H1 (cell line): ENCODE data around the gene SIRT7. TPM values are rescaled to one million over a fixed set of nuclear protein-coding genes. Genes with fewer than 3 reads are reported as not detected.

Experiments used
- CTCF ChIA-PET: fragments of 300-600 bp; sonication (Branson Sonifier 250); formaldehyde crosslinking; loops from one replicate; lab custom pipeline; 2021; ENCODE audit not compliant: partially characterized antibody; lab: Charles Lee
- POLR2A ChIA-PET: fragments of 300-600 bp; sonication (Branson Sonifier 250); formaldehyde crosslinking; loops from one replicate; lab custom pipeline; 2021; ENCODE audit warnings: inconsistent platforms; ENCODE audit not compliant: partially characterized antibody; lab: Charles Lee
- DNase-seq, 2 experiments: peaks; one replicate each; pipeline versions ENCODE4 v3.0.0 to v3.0.0-alpha.2; 2010 to 2022; ENCODE audit warnings: low spot score in 2 of 2, low read depth in 1 of 2, mixed read lengths in 1 of 2
- FAIRE-seq: peaks from 2 replicates; lab custom pipeline; 2011; peaks lifted over from hg19 to GRCh38; lab: Jason Lieb, UNC
- H2AFZ ChIP-seq: 2 replicates; pipeline ENCODE4 v1.8.1; 2012; ENCODE audit warnings: low read length, inconsistent platforms
- H2AK5ac ChIP-seq: 2 replicates; pipeline ENCODE4 v1.6.1; 2013; ENCODE audit warnings: low read depth, low read length
- H2BK120ac ChIP-seq: replicated peaks from 2 replicates; pipeline ENCODE3; 2013; ENCODE audit warnings: low read depth, low read length, inconsistent platforms
- H2BK12ac ChIP-seq: 2 replicates; pipeline ENCODE4 v1.6.1; 2013; ENCODE audit warnings: low read depth, low read length
- H2BK15ac ChIP-seq: 2 replicates; pipeline ENCODE4 v1.6.1; 2013; ENCODE audit warnings: low read length
- H2BK20ac ChIP-seq: 2 replicates; pipeline ENCODE4 v1.6.1; 2013; ENCODE audit warnings: low read length
- H2BK5ac ChIP-seq: 2 replicates; pipeline ENCODE4 v1.6.1; 2013; ENCODE audit warnings: low read depth, low read length
- H3K14ac ChIP-seq: 2 replicates; pipeline ENCODE4 v1.6.1; 2013; ENCODE audit warnings: inconsistent platforms; ENCODE audit not compliant: insufficient read length
- H3K18ac ChIP-seq: 2 replicates; pipeline ENCODE4 v1.6.1; 2013; ENCODE audit warnings: low read length; ENCODE audit errors: extremely low read depth
- H3K23ac ChIP-seq: 2 replicates; pipeline ENCODE4 v1.6.1; 2013; ENCODE audit warnings: inconsistent platforms; ENCODE audit not compliant: insufficient read length
- H3K23me2 ChIP-seq: 2 replicates; pipeline ENCODE4 v1.6.1; 2013; ENCODE audit warnings: low read depth, low read length
- H3K27ac ChIP-seq: 2 replicates; pipeline ENCODE4 v1.6.1; 2011; ENCODE audit warnings: low read depth, low read length, inconsistent platforms
- H3K27me3 ChIP-seq, 4 experiments: replicated peaks in 1 of 4; 1 replicate in 1 of 4; 2 replicates in 3 of 4; pipeline versions ENCODE4 v1.6.1 to v1.8.1; 2011 to 2013; ENCODE audit warnings: low read length in 3 of 4, mild to moderate bottlenecking in 3 of 4, inconsistent platforms in 2 of 4, mixed read lengths in 2 of 4, moderate library complexity in 1 of 4; ENCODE audit not compliant: control insufficient read depth in 3 of 4, insufficient read depth in 3 of 4; ENCODE audit errors: extremely low read depth in 1 of 4
- H3K36me3 ChIP-seq, 4 experiments: 2 replicates each; pipeline versions ENCODE4 v1.6.1 to v1.8.1; 2011 to 2013; ENCODE audit warnings: mild to moderate bottlenecking in 4 of 4, low read length in 3 of 4, moderate library complexity in 2 of 4, control low read depth in 1 of 4, inconsistent platforms in 1 of 4; ENCODE audit not compliant: insufficient read depth in 4 of 4, control insufficient read depth in 2 of 4
- H3K4ac ChIP-seq: replicated peaks from 2 replicates; pipeline ENCODE3; 2013; ENCODE audit warnings: low read length, low read depth, mixed read lengths, inconsistent platforms; ENCODE audit not compliant: insufficient read length
- H3K4me1 ChIP-seq, 4 experiments: replicated peaks in 1 of 4; 1 replicate in 1 of 4; 2 replicates in 3 of 4; pipeline versions ENCODE4 v1.6.1 to v1.8.1; 2011 to 2013; ENCODE audit warnings: low read length in 3 of 4, inconsistent platforms in 2 of 4, mixed read lengths in 1 of 4; ENCODE audit not compliant: insufficient read depth in 4 of 4, control insufficient read depth in 3 of 4
- H3K4me2 ChIP-seq, 2 experiments: 2 replicates each; pipeline versions ENCODE4 v1.6.1 to v1.8.1; 2011 to 2013; ENCODE audit warnings: low read depth in 2 of 2, low read length in 2 of 2, control low read depth in 1 of 2, inconsistent platforms in 1 of 2, mild to moderate bottlenecking in 1 of 2; ENCODE audit not compliant: insufficient read depth in 1 of 2
- H3K4me3 ChIP-seq, 4 experiments: fragments of 200-600, 300-600 bp in 1 of 4; sonication (generic), shearing (Covaris generic), sonication (Bioruptor Twin) in 1 of 4; 2 replicates each; pipeline versions ENCODE4 v1.5.1 to v1.8.1; 2011 to 2016; ENCODE audit warnings: low read length in 4 of 4, low read depth in 3 of 4, control low read depth in 2 of 4, inconsistent platforms in 2 of 4, mild to moderate bottlenecking in 2 of 4, mixed read lengths in 1 of 4, moderate library complexity in 1 of 4; ENCODE audit not compliant: insufficient read depth in 2 of 4; ENCODE audit errors: extremely low read depth in 1 of 4
- H3K56ac ChIP-seq: replicated peaks from 2 replicates; pipeline ENCODE3; 2013; ENCODE audit warnings: low read depth, mild to moderate bottlenecking, mixed read lengths, low read length, inconsistent platforms; ENCODE audit not compliant: insufficient read length
- H3K79me1 ChIP-seq: 2 replicates; pipeline ENCODE4 v1.6.1; 2013; ENCODE audit warnings: low read depth, low read length, control low read depth
- H3K79me2 ChIP-seq, 2 experiments: 2 replicates each; pipeline versions ENCODE4 v1.6.1 to v1.8.1; 2012 to 2013; ENCODE audit warnings: low read length in 2 of 2, mild to moderate bottlenecking in 2 of 2, inconsistent platforms in 1 of 2; ENCODE audit not compliant: insufficient read depth in 2 of 2, control insufficient read depth in 1 of 2
- H3K9ac ChIP-seq, 4 experiments: replicated peaks in 1 of 4; 1 replicate in 1 of 4; 2 replicates in 3 of 4; pipeline versions ENCODE4 v1.6.1 to v1.8.1; 2011 to 2013; ENCODE audit warnings: low read depth in 3 of 4, low read length in 3 of 4, control low read depth in 2 of 4, mild to moderate bottlenecking in 2 of 4, moderate library complexity in 2 of 4, inconsistent platforms in 1 of 4; ENCODE audit errors: extremely low read depth in 1 of 4
- H3K9me3 ChIP-seq, 2 experiments: 2 replicates each; pipeline versions ENCODE4 v1.6.1 to v1.8.1; 2012 to 2013; ENCODE audit warnings: mild to moderate bottlenecking in 2 of 2, moderate library complexity in 2 of 2, control low read depth in 1 of 2, inconsistent platforms in 1 of 2, low read depth in 1 of 2, low read length in 1 of 2, mixed read lengths in 1 of 2; ENCODE audit not compliant: insufficient read depth in 2 of 2
- H4K20me1 ChIP-seq, 2 experiments: replicated peaks in 1 of 2; 2 replicates each; pipeline versions ENCODE3 to v1.8.1; 2011 to 2013; ENCODE audit warnings: inconsistent platforms in 2 of 2, low read length in 2 of 2, mild to moderate bottlenecking in 1 of 2; ENCODE audit not compliant: insufficient read depth in 2 of 2, control insufficient read depth in 1 of 2
- H4K5ac ChIP-seq: 2 replicates; pipeline ENCODE4 v1.6.1; 2013; ENCODE audit warnings: low read length, low read depth, mixed read lengths, inconsistent platforms; ENCODE audit not compliant: insufficient read length
- H4K8ac ChIP-seq: 2 replicates; pipeline ENCODE4 v1.8.0; 2013; ENCODE audit warnings: mild to moderate bottlenecking, moderate library complexity, low read length, inconsistent platforms; ENCODE audit not compliant: insufficient read depth; ENCODE audit errors: extremely low read depth
- H4K91ac ChIP-seq: replicated peaks from 2 replicates; pipeline ENCODE3; 2013; ENCODE audit warnings: low read length, mixed read lengths, inconsistent platforms; ENCODE audit not compliant: insufficient read length
- KDM5A ChIP-seq: fragments of 200-600 bp; IDR thresholded peaks from 2 replicates; pipeline ENCODE4 v1.7.1; 2012; ENCODE audit warnings: mild to moderate bottlenecking, low read length, inconsistent platforms, mixed read lengths
- MAX ChIP-seq: IDR thresholded peaks from 2 replicates; pipeline ENCODE4 v1.6.1; 2012; ENCODE audit warnings: inconsistent platforms
- PHF8 ChIP-seq: fragments of 200-600 bp; sonication (generic); conservative IDR thresholded peaks from 2 replicates; pipeline ENCODE4 v1.7.1; 2012; ENCODE audit warnings: low read depth, mild to moderate bottlenecking, inconsistent platforms, low read length, moderate library complexity
- POLR2A ChIP-seq, 2 experiments: IDR thresholded peaks; 1 replicate in 1 of 2; 2 replicates in 1 of 2; pipeline ENCODE4 v1.6.1; 2011; ENCODE audit warnings: low read depth in 2 of 2, low read length in 2 of 2, mild to moderate bottlenecking in 2 of 2; ENCODE audit errors: control extremely low read depth in 1 of 2
- SP4 ChIP-seq: IDR thresholded peaks from 2 replicates; pipeline ENCODE4 v1.6.1; 2012; ENCODE audit warnings: low read length, inconsistent platforms
- TEAD4 ChIP-seq: IDR thresholded peaks from 2 replicates; pipeline ENCODE4 v1.6.1; 2012; ENCODE audit warnings: low read depth, low read length, inconsistent platforms, mixed read lengths
- WGBS, 2 experiments: shearing (Covaris generic) in 1 of 2; methylation state at CpG; one replicate each; pipeline versions ENCODE4 v1.1.6 to v1.1.7; 2013 to 2015; ENCODE audit warnings: low lambda C conversion rate in 2 of 2, mixed read lengths in 2 of 2, inconsistent platforms in 1 of 2, low coverage in 1 of 2, missing lambda C conversion rate in 1 of 2; ENCODE audit not compliant: insufficient replicate concordance in 2 of 2, insufficient coverage in 1 of 2, insufficient read length in 1 of 2; ENCODE audit errors: extremely low coverage in 1 of 2, missing lambda C conversion rate in 1 of 2; 5-methylcytosine and 5-hydroxymethylcytosine counted together
- polyA plus RNA-seq, 7 experiments: library from polyadenylated mRNA; depleted of rRNA in 3 of 7; stranded (reverse) in 5 of 7; unstranded in 2 of 7; fragments of >200 nt in 5 of 7; fragments of 200-250 nt in 2 of 7; gene quantifications; 1 replicate in 5 of 7; 2 replicates in 1 of 7; 4 replicates in 1 of 7; pipeline versions ENCODE4 v1.2.1 to v1.2.3, GENCODE V29; 2011 to 2013; ENCODE audit warnings: missing spikeins in 2 of 7, mixed read lengths in 2 of 7
- total RNA-seq: library from RNA; stranded (reverse); fragmentation: NEBNext Ultra II Directional; extraction: Animal tissue kit (Norgen Biotek cat#: 25700); gene quantifications from 2 replicates; pipeline ENCODE4 v1.2.1, GENCODE V29; 2021

Gene SIRT7
- total and polyA plus RNA-seq, 2 of the 8 experiments (the other 6 are each of a cell fraction or from before 2014, with no cell fraction given), result 5.8 to 16.6 TPM

GRCh38 chr17:81890447-81891302 lies 27.3 kb downstream of the SIRT7 start:
- Histone ChIP-seq H2BK20ac (no peak overlapping the region), H3K27ac (peak overlapping the region; percentile 83), H4K20me1 (peaks cover 14 to 20% of the 10 kb centered on the region in 2 experiments), H3K27me3 (no peaks in the 10 kb centered on the region), H3K9me3 (no peaks in the 10 kb centered on the region), H2AK5ac (peak overlapping the region; percentile 61; the same call in 1 of the 2 replicates), H3K56ac (peak overlapping the region; percentile 69), H2BK12ac (no peak overlapping the region), H3K23ac (no peak overlapping the region), H3K23me2 (peaks cover 5% of the 10 kb centered on the region; the same call in 1 of the 2 replicates), H4K5ac (peak overlapping the region; percentile 30), H3K9ac (peak overlapping the region; percentile 86 to 99 (median 93)), H3K36me3 (peaks cover 26 to 46% (median 36%) of the 10 kb centered on the region in 4 experiments), H3K4me2 (peak overlapping the region; percentile 75 to 84), H4K91ac (no peak overlapping the region), H2AFZ (no peak overlapping the region), H3K4ac (no peak overlapping the region), H3K18ac (no peak overlapping the region), H4K8ac (peak overlapping the region; percentile 96), H2BK5ac (no peak overlapping the region; the same call in 1 of the 2 replicates), H2BK120ac (no peak overlapping the region), H3K14ac (no peak overlapping the region), H3K4me1 (peaks cover 0 to 3% (median 2%) of the 10 kb centered on the region in 4 experiments; a peak in 5 of 7 replicates), H3K79me1 (peaks cover 18% of the 10 kb centered on the region), H2BK15ac (no peak overlapping the region), H3K4me3 (peak overlapping the region; percentile 80 to 94 (median 88)), H3K79me2 (peaks cover 8 to 41% of the 10 kb centered on the region in 2 experiments)
- TF ChIP-seq MAX (peak; percentile 24; the same call in 1 of the 2 replicates), SP4 (no peak), POLR2A (IDR thresholded peaks at IDR 0.05; ENCODE audit: control extremely low read depth in 1 of 2, low read depth in 2 of 2, low read length in 2 of 2) (0 out of 3 replicates have a peak, but pooled peaks of 1 of the 2 experiments have one; percentile 21), PHF8 (peak; percentile 20; the same call in 1 of the 2 replicates), KDM5A (0 out of 2 replicates have a peak, but pooled peaks have one; percentile 38), TEAD4 (no peak)
- ChIA-PET POLR2A (interaction anchor here (0.6 to 12.3 kb wide), 13 partner anchors 11 to 630 kb away, joined by 3 to 151 read pairs (median 5); partner anchors contain the start of gene NPB), CTCF (interaction anchor here (0.6 to 1.8 kb wide), 2 partner anchors 33 to 65 kb away, joined by 3 to 4 read pairs; no protein-coding TSS in a partner anchor)
- no peak for DNase-seq
- WGBS, 2 experiments, result 47% methylated on average over 24 of the region's 69 CpGs; no CpG with 5 or more reads in 1 of the 2 experiments
- FAIRE-seq, result no peak
